Karpas-422 (cell line): ENCODE results near the gene OPN4. TPM values are rescaled to one million over a fixed set of nuclear protein-coding genes. Genes with fewer than 3 reads are reported as not detected.
"Not testable (repeated sequence)": the region's sequence is repeated elsewhere in the genome, so short reads cannot be mapped to it uniquely, and the experiment has no call there.

Experiments used
- DNase-seq: peaks from one replicate; pipeline ENCODE4 v3.0.0-alpha.2; 2015
- H2AFZ ChIP-seq: fragments of 200-600 bp; sonication (generic); 2 replicates; pipeline ENCODE4 v1.6.1; 2014; ENCODE audit warnings: antibody characterized with exemption, low read length, mixed read lengths
- H3K27ac ChIP-seq: fragments of 200-600 bp; sonication (generic); 2 replicates; pipeline ENCODE4 v1.5.1; 2014; ENCODE audit warnings: mild to moderate bottlenecking, low read length, moderate library complexity
- H3K27me3 ChIP-seq: fragments of 200-600 bp; sonication (generic); 2 replicates; pipeline ENCODE4 v1.6.1; 2014; ENCODE audit warnings: low read length, mixed read lengths
- H3K36me3 ChIP-seq: fragments of 200-600 bp; sonication (generic); 2 replicates; pipeline ENCODE4 v1.6.1; 2014; ENCODE audit warnings: low read length, mixed read lengths; ENCODE audit not compliant: insufficient read depth
- H3K4me1 ChIP-seq: fragments of 200-600 bp; sonication (generic); 2 replicates; pipeline ENCODE4 v1.6.1; 2014; ENCODE audit warnings: mild to moderate bottlenecking, low read length, mixed read lengths
- H3K4me2 ChIP-seq: fragments of 200-600 bp; sonication (generic); 2 replicates; pipeline ENCODE4 v1.6.1; 2014; ENCODE audit warnings: low read length, low read depth, mild to moderate bottlenecking; ENCODE audit not compliant: poor library complexity, severe bottlenecking
- H3K4me3 ChIP-seq: fragments of 200-600 bp; sonication (generic); 2 replicates; pipeline ENCODE4 v1.5.1; 2014; ENCODE audit warnings: mild to moderate bottlenecking, antibody characterized with exemption, low read length, mixed read lengths
- H3K79me2 ChIP-seq: fragments of 200-600 bp; sonication (generic); 2 replicates; pipeline ENCODE4 v1.6.1; 2014; ENCODE audit warnings: mild to moderate bottlenecking, low read length, mixed read lengths
- H3K9ac ChIP-seq: fragments of 200-600 bp; sonication (generic); 2 replicates; pipeline ENCODE4 v1.6.0; 2014; ENCODE audit warnings: low read length
- H3K9me2 ChIP-seq: fragments of 200-600 bp; sonication (generic), shearing (Covaris generic); replicated peaks from 2 replicates; pipeline ENCODE4 v1.6.0; 2014; ENCODE audit warnings: mild to moderate bottlenecking, low read length, moderate library complexity; ENCODE audit not compliant: insufficient read depth
- H3K9me3 ChIP-seq: fragments of 300-700, 200-600 bp; sonication (generic); 2 replicates; pipeline ENCODE4 v1.6.1; 2014; ENCODE audit warnings: low read length, mixed read lengths
- H4K20me1 ChIP-seq: fragments of 200-600 bp; sonication (generic); 2 replicates; pipeline ENCODE4 v1.6.1; 2014; ENCODE audit warnings: mild to moderate bottlenecking, antibody characterized with exemption, low read length, low read depth; ENCODE audit not compliant: insufficient read depth
- total RNA-seq: library from RNA; depleted of rRNA; stranded (reverse); fragments of >200 nt; shearing (Covaris generic); gene quantifications from 2 replicates; pipeline ENCODE4 v1.2.3, GENCODE V29; 2014; ENCODE audit warnings: low replicate concordance; rRNA removed

Gene OPN4, protein sequence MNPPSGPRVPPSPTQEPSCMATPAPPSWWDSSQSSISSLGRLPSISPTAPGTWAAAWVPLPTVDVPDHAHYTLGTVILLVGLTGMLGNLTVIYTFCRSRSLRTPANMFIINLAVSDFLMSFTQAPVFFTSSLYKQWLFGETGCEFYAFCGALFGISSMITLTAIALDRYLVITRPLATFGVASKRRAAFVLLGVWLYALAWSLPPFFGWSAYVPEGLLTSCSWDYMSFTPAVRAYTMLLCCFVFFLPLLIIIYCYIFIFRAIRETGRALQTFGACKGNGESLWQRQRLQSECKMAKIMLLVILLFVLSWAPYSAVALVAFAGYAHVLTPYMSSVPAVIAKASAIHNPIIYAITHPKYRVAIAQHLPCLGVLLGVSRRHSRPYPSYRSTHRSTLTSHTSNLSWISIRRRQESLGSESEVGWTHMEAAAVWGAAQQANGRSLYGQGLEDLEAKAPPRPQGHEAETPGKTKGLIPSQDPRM
- total RNA-seq = not detected in 2 replicates

DNA sequence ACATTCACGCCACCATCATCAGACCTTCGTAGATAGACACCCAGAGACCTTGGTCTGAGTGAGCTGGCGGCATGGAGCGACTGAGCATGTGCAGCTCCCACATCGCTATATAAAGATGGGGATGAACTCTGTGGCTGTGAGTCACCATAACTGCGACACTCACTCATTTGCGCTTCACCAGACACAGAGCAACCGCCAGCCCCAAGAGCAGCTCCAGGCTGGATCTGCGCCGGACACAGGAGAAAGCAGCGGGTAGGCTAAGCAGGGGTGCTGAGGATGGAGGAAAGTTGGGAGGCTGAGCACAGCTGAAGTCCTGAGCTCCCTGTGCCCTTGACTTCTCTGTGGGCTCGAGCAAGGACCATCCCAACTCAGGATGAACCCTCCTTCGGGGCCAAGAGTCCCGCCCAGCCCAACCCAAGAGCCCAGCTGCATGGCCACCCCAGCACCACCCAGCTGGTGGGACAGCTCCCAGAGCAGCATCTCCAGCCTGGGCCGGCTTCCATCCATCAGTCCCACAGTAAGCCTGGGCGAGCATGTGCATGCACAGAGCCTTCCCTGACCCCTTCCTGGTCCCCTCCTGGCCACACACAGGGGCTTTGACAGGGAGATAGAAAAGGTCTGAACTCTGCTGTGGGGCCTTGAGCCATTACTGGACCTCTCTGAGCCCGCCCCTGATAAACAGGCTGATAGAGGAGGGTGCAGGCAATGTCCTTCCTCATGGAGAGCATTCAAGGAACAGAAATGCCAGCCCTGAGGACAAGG lies at the start of gene OPN4:
Gene OPN4 (plus strand): TSS at position 137 of the 762 bp plus-strand sequence. CDS start 237 bp downstream, at position 374.
- Histone ChIP-seq H3K9ac (no peak within 1 kb of the TSS), H3K4me1 (no peaks in the 10 kb centered on the region), H3K27ac (no peak within 1 kb of the TSS), H3K9me2 (no peaks in the 10 kb centered on the region), H3K27me3 (no peaks in the 10 kb centered on the region), H3K36me3 (no peaks in the 10 kb centered on the region), H3K4me2 (no peak within 1 kb of the TSS), H3K9me3 (no peaks in the 10 kb centered on the region), H3K79me2 (no peaks in the 10 kb centered on the region), H3K4me3 (no peak within 1 kb of the TSS), H4K20me1 (no peaks in the 10 kb centered on the region), H2AFZ (no peak within 1 kb of the TSS)
- DNase-seq = no peak

DNA sequence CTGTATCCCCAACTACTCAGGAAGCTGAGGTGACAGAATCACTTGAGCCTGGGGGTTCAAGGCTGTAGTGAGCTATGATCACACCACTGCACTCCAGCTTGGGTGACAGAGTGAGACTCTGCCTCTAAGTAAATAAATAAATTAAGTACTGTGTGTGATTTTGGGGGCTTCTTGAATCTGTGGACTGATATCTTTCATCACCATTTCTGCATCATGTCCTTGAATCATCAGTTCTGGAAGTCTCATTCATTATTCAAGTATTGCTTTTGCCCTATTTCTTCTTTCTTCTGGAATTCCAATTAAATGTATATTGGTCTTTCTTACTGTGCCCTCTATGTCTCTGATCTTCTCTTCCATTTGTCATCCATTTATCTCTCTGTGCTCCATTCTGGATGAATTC lies 46.7 kb upstream of the OPN4 start:
- no peak overlapping the region for H3K27ac ChIP-seq
- no peaks in the 10 kb centered on the region for H3K4me1 ChIP-seq

DNA sequence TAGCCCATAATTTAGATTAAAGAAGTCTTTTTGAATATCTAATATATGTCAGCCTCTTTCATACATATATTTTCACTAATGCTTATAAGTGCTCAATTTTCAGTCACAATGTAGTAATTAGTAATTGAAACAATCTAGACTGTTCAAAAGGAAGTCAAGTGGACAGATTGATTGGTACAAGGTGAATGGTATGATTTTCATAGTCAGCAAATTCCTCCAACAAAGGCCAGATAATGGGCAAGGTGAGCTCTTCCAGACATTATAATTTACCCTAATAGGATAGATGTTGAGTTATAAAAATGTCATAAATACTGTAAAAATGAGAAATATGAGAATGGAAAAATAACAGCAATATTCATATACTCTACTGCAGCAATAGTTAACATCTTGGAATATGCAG lies 44.4 kb upstream of the OPN4 start:
- Histone ChIP-seq H3K9ac (no peak overlapping the region), H3K9me3 (no peaks in the 10 kb centered on the region), H4K20me1 (no peaks in the 10 kb centered on the region), H3K27me3 (no peaks in the 10 kb centered on the region), H3K4me1 (no peaks in the 10 kb centered on the region), H3K27ac (no peak overlapping the region), H3K36me3 (no peaks in the 10 kb centered on the region), H3K4me2 (no peak overlapping the region), H2AFZ (no peak overlapping the region), H3K9me2 (no peaks in the 10 kb centered on the region), H3K4me3 (no peak overlapping the region), H3K79me2 (no peaks in the 10 kb centered on the region)
- no peak for DNase-seq

More for the DNA sequence above, 46.7 kb upstream of the OPN4 start:
- Histone ChIP-seq H4K20me1 (no peaks in the 10 kb centered on the region), H3K36me3 (no peaks in the 10 kb centered on the region), H3K9ac (no peak overlapping the region), H2AFZ (no peak overlapping the region), H3K79me2 (no peaks in the 10 kb centered on the region), H3K27me3 (no peaks in the 10 kb centered on the region), H3K4me3 (no peak overlapping the region), H3K4me2 (no peak overlapping the region), H3K9me2 (no peaks in the 10 kb centered on the region), H3K9me3 (no peaks in the 10 kb centered on the region)
- DNase-seq = no peak

DNA sequence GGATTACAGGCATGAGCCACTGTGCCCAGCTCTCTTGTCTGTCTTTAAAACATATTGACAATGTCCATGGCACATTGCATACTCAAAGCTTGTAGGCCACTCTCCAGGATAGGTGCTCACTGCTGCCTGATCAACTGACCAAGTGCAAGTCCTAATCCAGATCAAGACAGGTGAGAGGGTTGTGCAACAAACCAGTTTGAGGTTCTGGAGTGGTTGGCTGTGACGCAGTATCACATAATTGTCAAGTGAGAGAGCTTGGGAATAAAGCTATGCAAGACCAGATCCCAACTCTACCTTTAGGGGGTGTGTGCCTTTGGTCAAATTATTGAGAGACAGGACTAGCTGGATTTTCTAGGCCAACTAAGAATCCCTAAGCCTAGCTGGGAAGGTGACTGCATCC lies 43.0 kb upstream of the OPN4 start:
- no peak overlapping the region for H3K27ac ChIP-seq
- H3K4me1 ChIP-seq = no peaks in the 10 kb centered on the region
- no peaks in the 10 kb centered on the region for H4K20me1 ChIP-seq
- H3K4me3 ChIP-seq = no peak overlapping the region
- no peak overlapping the region for H3K4me2 ChIP-seq
- no peak for DNase-seq
- H3K36me3 ChIP-seq = no peaks in the 10 kb centered on the region
- H3K9me3 ChIP-seq = no peaks in the 10 kb centered on the region
- no peaks in the 10 kb centered on the region for H3K9me2 ChIP-seq
- no peak overlapping the region for H3K9ac ChIP-seq
- no peaks in the 10 kb centered on the region for H3K27me3 ChIP-seq
- H3K79me2 ChIP-seq = no peaks in the 10 kb centered on the region
- H2AFZ ChIP-seq = no peak overlapping the region

DNA sequence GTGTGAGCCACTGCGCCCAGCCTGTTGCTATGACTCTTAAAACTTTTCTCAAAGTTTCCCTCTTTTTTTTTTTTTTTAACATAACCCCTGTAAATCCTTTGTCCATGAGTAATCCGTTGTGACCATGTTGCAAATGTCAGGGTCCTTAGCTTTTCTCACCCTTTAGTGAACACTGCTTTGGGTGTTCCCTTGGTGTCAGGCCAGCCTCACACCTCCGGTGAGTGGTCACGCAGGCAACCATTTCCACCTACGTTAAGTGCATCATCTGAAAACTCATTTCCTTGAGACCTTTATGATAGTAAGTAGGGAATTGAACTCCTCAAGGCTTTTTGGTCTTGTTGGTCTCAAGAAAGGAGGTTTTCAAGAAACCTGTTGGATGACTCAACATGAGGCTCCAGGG lies 41.3 kb upstream of the OPN4 start:
- Histone ChIP-seq H3K9me2 (no peaks in the 10 kb centered on the region), H4K20me1 (no peaks in the 10 kb centered on the region), H3K27ac (no peak overlapping the region), H3K4me1 (no peaks in the 10 kb centered on the region), H3K27me3 (no peaks in the 10 kb centered on the region), H3K36me3 (no peaks in the 10 kb centered on the region), H2AFZ (no peak overlapping the region), H3K4me3 (no peak overlapping the region), H3K4me2 (no peak overlapping the region), H3K9me3 (no peaks in the 10 kb centered on the region), H3K79me2 (no peaks in the 10 kb centered on the region), H3K9ac (no peak overlapping the region)
- DNase-seq = no peak

DNA sequence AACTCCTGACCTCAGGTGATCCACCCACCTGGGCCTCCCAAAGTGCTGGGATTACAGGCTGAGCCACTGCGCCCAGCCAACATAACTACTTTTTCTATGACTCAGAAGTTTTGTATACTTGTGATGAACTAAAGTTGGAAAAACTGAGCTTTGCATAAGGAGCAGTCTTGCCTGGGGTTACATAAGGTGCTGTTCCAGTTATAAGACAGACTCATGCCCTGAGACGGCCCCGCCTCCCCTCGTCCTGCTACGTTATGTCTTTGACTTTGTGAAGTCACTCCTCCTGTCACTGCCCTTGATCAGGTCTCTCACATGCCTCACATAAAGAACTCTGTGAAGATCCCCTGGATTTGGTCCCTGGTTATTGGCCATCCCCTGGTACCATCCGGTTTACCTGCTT lies 40.4 kb upstream of the OPN4 start:
- no peak for DNase-seq
- H3K79me2 ChIP-seq = no peaks in the 10 kb centered on the region
- no peaks in the 10 kb centered on the region for H3K4me1 ChIP-seq
- no peaks in the 10 kb centered on the region for H3K36me3 ChIP-seq
- H4K20me1 ChIP-seq = no peaks in the 10 kb centered on the region
- H3K9ac ChIP-seq = no peak overlapping the region
- H3K9me2 ChIP-seq = no peaks in the 10 kb centered on the region
- no peaks in the 10 kb centered on the region for H3K27me3 ChIP-seq
- no peak overlapping the region for H2AFZ ChIP-seq
- no peak overlapping the region for H3K4me3 ChIP-seq
- H3K27ac ChIP-seq = no peak overlapping the region
- H3K9me3 ChIP-seq = no peaks in the 10 kb centered on the region
- no peak overlapping the region for H3K4me2 ChIP-seq

DNA sequence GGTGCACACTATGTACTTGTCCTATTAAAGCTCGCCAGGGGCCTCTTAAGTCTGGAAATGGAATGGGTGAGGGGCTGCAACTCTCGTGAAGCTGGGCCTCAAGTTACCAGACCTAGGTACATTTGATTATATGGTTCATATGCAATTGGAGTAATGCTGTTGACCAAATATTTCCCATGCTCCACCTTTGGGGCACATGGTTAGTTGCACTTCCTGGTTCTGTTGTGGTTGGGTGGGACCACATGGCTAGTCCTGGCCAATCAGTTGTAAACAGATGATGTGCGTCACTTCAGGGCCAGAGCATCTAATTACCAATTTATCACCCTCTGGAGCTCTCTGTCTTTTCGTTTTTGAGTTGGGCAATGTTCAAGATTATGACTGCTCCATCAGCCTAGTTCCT lies 39.5 kb upstream of the OPN4 start:
- no peak overlapping the region for H3K4me3 ChIP-seq
- no peaks in the 10 kb centered on the region for H3K79me2 ChIP-seq
- H3K4me2 ChIP-seq = no peak overlapping the region
- no peak overlapping the region for H3K9ac ChIP-seq
- H3K27ac ChIP-seq = no peak overlapping the region
- no peaks in the 10 kb centered on the region for H3K36me3 ChIP-seq
- DNase-seq = peak; percentile 53
- no peaks in the 10 kb centered on the region for H3K9me3 ChIP-seq
- no peaks in the 10 kb centered on the region for H3K4me1 ChIP-seq
- no peaks in the 10 kb centered on the region for H3K27me3 ChIP-seq
- no peaks in the 10 kb centered on the region for H3K9me2 ChIP-seq
- no peaks in the 10 kb centered on the region for H4K20me1 ChIP-seq
- peak overlapping the region; percentile 62; the same call in 1 of the 2 replicates for H2AFZ ChIP-seq

DNA sequence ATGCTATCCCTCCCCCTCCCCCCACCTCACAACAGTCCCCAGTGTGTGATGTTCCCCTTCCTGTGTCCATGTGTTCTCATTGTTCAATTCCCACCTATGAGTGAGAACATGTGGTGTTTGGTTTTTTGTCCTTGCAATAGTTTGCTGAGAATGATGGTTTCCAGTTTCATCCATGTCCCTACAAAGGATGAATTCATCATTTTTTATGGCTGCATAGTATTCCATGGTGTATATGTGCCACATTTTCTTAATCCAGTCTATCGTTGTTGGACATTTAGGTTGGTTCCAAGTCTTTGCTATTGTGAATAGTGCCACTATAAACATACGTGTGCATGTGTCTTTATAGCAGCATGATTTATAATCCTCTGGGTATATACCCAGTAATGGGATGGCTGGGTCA lies 37.1 kb upstream of the OPN4 start:
- not testable (repeated sequence) for H3K27ac ChIP-seq, H4K20me1 ChIP-seq, H3K36me3 ChIP-seq, H3K9me2 ChIP-seq, H3K4me3 ChIP-seq, H3K4me2 ChIP-seq, H2AFZ ChIP-seq, H3K27me3 ChIP-seq, H3K9ac ChIP-seq, H3K9me3 ChIP-seq, H3K4me1 ChIP-seq, H3K79me2 ChIP-seq, DNase-seq
